ENCODE measurements around the gene CREB3L2. TPM values are rescaled to one million over a fixed set of nuclear protein-coding genes. Genes with fewer than 3 reads are reported as not detected.

The CREB3L2 gene
- total RNA-seq, 1 experiment from 2014 or later, result 18.1 TPM

DNA sequence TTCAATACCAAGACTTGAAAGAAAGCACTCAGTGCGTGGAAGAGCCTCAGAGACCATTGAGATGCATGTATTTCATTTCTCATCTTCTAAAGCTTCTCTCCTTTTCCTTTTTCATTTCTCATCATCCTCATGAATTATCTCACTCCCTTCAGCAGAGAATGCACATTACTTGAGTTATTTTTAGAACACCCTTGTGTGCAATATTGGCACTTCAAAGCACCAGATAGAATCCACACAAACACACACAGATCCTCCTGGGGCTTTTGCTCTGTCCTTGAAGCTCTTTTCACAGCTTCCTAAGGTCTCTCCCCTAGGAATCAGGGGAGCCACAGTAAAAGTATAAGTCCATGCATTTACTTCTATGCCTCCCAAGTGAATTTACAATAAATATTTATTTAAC is 173.4 kb downstream of the CREB3L2 start:
- Histone ChIP-seq H3K9me2 (replicated peaks; ENCODE audit: low read length) (no peaks in the 10 kb centered on the region), H2AFZ (ENCODE audit: low read length) (no peak overlapping the region), H3K9ac (ENCODE audit: low read length) (no peak overlapping the region), H3K27me3 (ENCODE audit: low read length) (peaks cover 42% of the 10 kb centered on the region), H3K4me3 (ENCODE audit: low read length) (no peak overlapping the region), H3F3A (ENCODE audit: low read length, unreplicated experiment) (no peaks in the 10 kb centered on the region), H3K27ac (ENCODE audit: low read length) (no peak overlapping the region), H3K79me2 (ENCODE audit: low read length) (no peaks in the 10 kb centered on the region), H3K36me3 (ENCODE audit: low read depth, low read length) (no peaks in the 10 kb centered on the region), H3K9me3 (ENCODE audit: low read length) (0 out of 2 replicates have a peak, but pooled peaks cover 7% of the 10 kb centered on the region), H4K20me1 (ENCODE audit: low read length) (no peaks in the 10 kb centered on the region), H3K4me1 (ENCODE audit: insufficient read depth, low read length) (no peaks in the 10 kb centered on the region), H3K4me2 (ENCODE audit: low read length) (no peak overlapping the region)
- TF ChIP-seq EZH2phosphoT487 (IDR thresholded peaks at IDR 0.05; ENCODE audit: borderline replicate concordance, low read length) (no peak), EZH2 (IDR thresholded peaks at IDR 0.05; ENCODE audit: low read length, unreplicated experiment) (no peak)
- TF ChIP-seq, protein P1, sequence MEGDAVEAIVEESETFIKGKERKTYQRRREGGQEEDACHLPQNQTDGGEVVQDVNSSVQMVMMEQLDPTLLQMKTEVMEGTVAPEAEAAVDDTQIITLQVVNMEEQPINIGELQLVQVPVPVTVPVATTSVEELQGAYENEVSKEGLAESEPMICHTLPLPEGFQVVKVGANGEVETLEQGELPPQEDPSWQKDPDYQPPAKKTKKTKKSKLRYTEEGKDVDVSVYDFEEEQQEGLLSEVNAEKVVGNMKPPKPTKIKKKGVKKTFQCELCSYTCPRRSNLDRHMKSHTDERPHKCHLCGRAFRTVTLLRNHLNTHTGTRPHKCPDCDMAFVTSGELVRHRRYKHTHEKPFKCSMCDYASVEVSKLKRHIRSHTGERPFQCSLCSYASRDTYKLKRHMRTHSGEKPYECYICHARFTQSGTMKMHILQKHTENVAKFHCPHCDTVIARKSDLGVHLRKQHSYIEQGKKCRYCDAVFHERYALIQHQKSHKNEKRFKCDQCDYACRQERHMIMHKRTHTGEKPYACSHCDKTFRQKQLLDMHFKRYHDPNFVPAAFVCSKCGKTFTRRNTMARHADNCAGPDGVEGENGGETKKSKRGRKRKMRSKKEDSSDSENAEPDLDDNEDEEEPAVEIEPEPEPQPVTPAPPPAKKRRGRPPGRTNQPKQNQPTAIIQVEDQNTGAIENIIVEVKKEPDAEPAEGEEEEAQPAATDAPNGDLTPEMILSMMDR (conservative IDR thresholded peaks at IDR 0.05; ENCODE audit: low read depth, low read length), result no peak
- ATAC-seq, result no peak
- POLR2A ChIA-PET (ENCODE audit: unreplicated experiment), result no interaction called here
- no TSS peak for BruUV-seq (replicated peaks)
- intact Hi-C loops (cut with micrococcal nuclease), result no loop called here
- CTCF ChIA-PET, result no interaction called here
- no peak for DNase-seq

DNA sequence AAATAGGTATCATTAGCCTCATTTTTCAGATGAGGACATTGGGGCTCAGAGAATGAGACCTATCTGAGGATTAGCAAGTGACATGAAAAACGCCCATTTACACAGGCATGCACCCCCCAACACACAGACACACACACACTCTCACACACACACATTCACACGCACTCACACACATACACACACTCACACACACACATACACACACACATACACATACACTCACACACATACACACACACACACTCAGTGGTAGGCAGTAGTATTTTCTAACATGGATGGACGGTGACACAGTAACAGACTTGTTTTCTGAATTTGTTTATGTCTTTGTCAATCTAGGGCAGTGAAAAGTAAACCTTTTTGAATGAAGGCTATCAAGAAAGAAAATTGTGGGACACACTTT is 176.4 kb downstream of the CREB3L2 start:
- no peak overlapping the region for H3K9ac ChIP-seq (ENCODE audit: low read length)
- BruUV-seq (replicated peaks), result no TSS peak
- H3K4me2 ChIP-seq (ENCODE audit: low read length), result no peak overlapping the region
- H2AFZ ChIP-seq (ENCODE audit: low read length), result no peak overlapping the region
- H3F3A ChIP-seq (ENCODE audit: low read length, unreplicated experiment), result no peaks in the 10 kb centered on the region
- H4K20me1 ChIP-seq (ENCODE audit: low read length), result no peaks in the 10 kb centered on the region
- TF ChIP-seq, protein P1 (conservative IDR thresholded peaks at IDR 0.05; ENCODE audit: low read depth, low read length), result no peak
- DNase-seq, result no peak
- peaks cover 65% of the 10 kb centered on the region for H3K27me3 ChIP-seq (ENCODE audit: low read length)
- no peaks in the 10 kb centered on the region for H3K9me2 ChIP-seq (replicated peaks; ENCODE audit: low read length)
- intact Hi-C loops (cut with micrococcal nuclease), result no loop called here
- no peaks in the 10 kb centered on the region for H3K9me3 ChIP-seq (ENCODE audit: low read length)
- ChIA-PET CTCF (no interaction called here), POLR2A (ENCODE audit: unreplicated experiment) (no interaction called here)
- no peaks in the 10 kb centered on the region for H3K79me2 ChIP-seq (ENCODE audit: low read length)
- no peak overlapping the region for H3K4me3 ChIP-seq (ENCODE audit: low read length)
- ATAC-seq, result no peak
- no peaks in the 10 kb centered on the region for H3K4me1 ChIP-seq (ENCODE audit: insufficient read depth, low read length)
- H3K36me3 ChIP-seq (ENCODE audit: low read depth, low read length), result no peaks in the 10 kb centered on the region
- no peak overlapping the region for H3K27ac ChIP-seq (ENCODE audit: low read length)

Other genes with a start within 250 kb of the CREB3L2 start
- gene DGKI, start 155.1 kb downstream of the CREB3L2 start, total RNA-seq (2014; rRNA removed), result 0.52 TPM in 1 of 2 replicates, not detected in the other
- not detected in 2 replicates for gene AKR1D1, start 74.4 kb upstream of the CREB3L2 start, total RNA-seq (2014; rRNA removed)

Data from PC-3 (cell line).